Fibroblast of lung (primary cell): ENCODE measurements around the gene DSTN. TPM values are rescaled to one million over a fixed set of nuclear protein-coding genes. Genes with fewer than 3 reads are reported as not detected.

ENCODE experiments used
- DNase-seq, 2 donors: peaks; one replicate each; pipeline versions ENCODE4 v3.0.0 to v3.0.0-alpha.2; 2010; ENCODE audit warnings: low read depth in 2 of 2
- H2AFZ ChIP-seq: 2 replicates; pipeline ENCODE4 v1.5.1; 2012; ENCODE audit warnings: low read length, control low read depth, inconsistent platforms
- H3K27ac ChIP-seq: 2 replicates; pipeline ENCODE4 v1.5.1; 2011; ENCODE audit warnings: low read length, control low read depth; ENCODE audit not compliant: insufficient read depth
- H3K27me3 ChIP-seq: 2 replicates; pipeline ENCODE4 v1.5.1; 2011; ENCODE audit warnings: mild to moderate bottlenecking, low read length; ENCODE audit not compliant: control insufficient read depth, insufficient read depth
- H3K36me3 ChIP-seq: 2 replicates; pipeline ENCODE4 v1.5.1; 2011; ENCODE audit warnings: low read length; ENCODE audit not compliant: control insufficient read depth, insufficient read depth
- H3K4me1 ChIP-seq: 2 replicates; pipeline ENCODE4 v1.5.1; 2011; ENCODE audit warnings: low read length; ENCODE audit not compliant: control insufficient read depth, insufficient read depth; ENCODE audit errors: extremely low read depth
- H3K4me2 ChIP-seq: 2 replicates; pipeline ENCODE4 v1.5.1; 2011; ENCODE audit warnings: low read length, control low read depth; ENCODE audit not compliant: insufficient read depth; ENCODE audit errors: extremely low read depth
- H3K4me3 ChIP-seq, 4 experiments: fragments of 200-600 bp in 1 of 4; sonication (generic) in 1 of 4; replicated peaks in 1 of 4; 2 replicates each; pipeline ENCODE4 v1.5.1; 2011 to 2016; ENCODE audit warnings: low read length in 4 of 4, low read depth in 3 of 4, mild to moderate bottlenecking in 3 of 4, control low read depth in 2 of 4, inconsistent platforms in 1 of 4, mixed read lengths in 1 of 4; ENCODE audit not compliant: insufficient read depth in 1 of 4; ENCODE audit errors: control extremely low read depth in 1 of 4
- H3K79me2 ChIP-seq: 2 replicates; pipeline ENCODE4 v1.5.1; 2012; ENCODE audit warnings: mild to moderate bottlenecking, low read length, inconsistent platforms; ENCODE audit not compliant: control insufficient read depth, insufficient read depth
- H3K9ac ChIP-seq: 2 replicates; pipeline ENCODE4 v1.5.1; 2011; ENCODE audit warnings: mild to moderate bottlenecking, low read length, control low read depth; ENCODE audit not compliant: insufficient read depth
- H3K9me3 ChIP-seq: 2 replicates; pipeline ENCODE4 v1.5.1; 2012; ENCODE audit warnings: low read depth, low read length; ENCODE audit not compliant: control insufficient read depth, insufficient read depth
- H4K20me1 ChIP-seq: 2 replicates; pipeline ENCODE4 v1.5.1; 2011; ENCODE audit warnings: low read length; ENCODE audit not compliant: control insufficient read depth, insufficient read depth; ENCODE audit errors: extremely low read depth
- CTCF ChIP-seq, 2 donors: IDR thresholded peaks in 1 of 2; conservative IDR thresholded peaks in 1 of 2; 1 replicate in 1 of 2; 2 replicates in 1 of 2; pipeline ENCODE4 v1.5.1; 2011 to 2012; ENCODE audit warnings: low read length in 2 of 2, control low read depth in 1 of 2, inconsistent platforms in 1 of 2, low read depth in 1 of 2, mild to moderate bottlenecking in 1 of 2
- EZH2 ChIP-seq: IDR thresholded peaks from 2 replicates; pipeline ENCODE4 v1.5.1; 2012; ENCODE audit warnings: low read length, control low read depth, mild to moderate bottlenecking; ENCODE audit errors: missing control alignments
- polyA plus RNA-seq, 2 donors: library from polyadenylated mRNA; depleted of rRNA in 1 of 2; stranded (reverse) in 1 of 2; unstranded in 1 of 2; fragments of >200 nt; gene quantifications; 2 replicates each; pipeline ENCODE4 v1.2.1, GENCODE V29; 2011 to 2012; ENCODE audit warnings: missing spikeins in 1 of 2
- total RNA-seq: library from RNA; depleted of rRNA; stranded (reverse); fragments of >200 nt; gene quantifications from 2 replicates; pipeline ENCODE4 v1.2.1, GENCODE V29; 2014

Gene DSTN
- total and polyA plus RNA-seq, 2 donors (not counting 1 experiment from before 2014, with no cell fraction given): 289 to 737 TPM

- H3K27me3 ChIP-seq: no peaks in the 10 kb centered on the region
- no peak overlapping the region for H3K27ac ChIP-seq
- H3K9ac ChIP-seq: no peak overlapping the region
- H3K4me3 ChIP-seq: no peak overlapping the region
- no peak overlapping the region for H2AFZ ChIP-seq
- no peaks in the 10 kb centered on the region for H3K36me3 ChIP-seq
- DNase-seq: no peak
- peaks cover 91% of the 10 kb centered on the region for H3K79me2 ChIP-seq
- TF ChIP-seq EZH2 (no peak), CTCF (conservative IDR thresholded peaks at IDR 0.05 in 1 of 2, IDR thresholded peaks at IDR 0.05 in 1 of 2; ENCODE audit: low read depth in 1 of 2, low read length in 2 of 2) (no peak)
- peaks cover 15% of the 10 kb centered on the region for H4K20me1 ChIP-seq
- H3K9me3 ChIP-seq: no peaks in the 10 kb centered on the region
- peaks cover 5% of the 10 kb centered on the region for H3K4me1 ChIP-seq
- no peak overlapping the region for H3K4me2 ChIP-seq
Observed at GRCh38 chr20:17590245-17590644, 20.4 kb downstream of the DSTN start.

GRCh38 chr20:17593902-17594301 is 24.0 kb downstream of the DSTN start:
- H3K9ac ChIP-seq: no peak overlapping the region
- peaks cover 94% of the 10 kb centered on the region for H3K79me2 ChIP-seq
- H3K27ac ChIP-seq: no peak overlapping the region
- no peaks in the 10 kb centered on the region for H3K27me3 ChIP-seq
- no peak for TF ChIP-seq CTCF (conservative IDR thresholded peaks at IDR 0.05 in 1 of 2, IDR thresholded peaks at IDR 0.05 in 1 of 2; ENCODE audit: low read depth in 1 of 2, low read length in 2 of 2)
- TF ChIP-seq EZH2: no peak
- H4K20me1 ChIP-seq: peaks cover 10% of the 10 kb centered on the region
- H3K36me3 ChIP-seq: no peaks in the 10 kb centered on the region
- H2AFZ ChIP-seq: no peak overlapping the region
- no peak overlapping the region for H3K4me3 ChIP-seq
- no peaks in the 10 kb centered on the region for H3K9me3 ChIP-seq
- DNase-seq: no peak
- no peak overlapping the region for H3K4me2 ChIP-seq
- peaks cover 5% of the 10 kb centered on the region for H3K4me1 ChIP-seq

- TF ChIP-seq CTCF (conservative IDR thresholded peaks at IDR 0.05 in 1 of 2, IDR thresholded peaks at IDR 0.05 in 1 of 2; ENCODE audit: low read depth in 1 of 2, low read length in 2 of 2): no peak
- no peak for TF ChIP-seq EZH2
- peaks cover 10% of the 10 kb centered on the region for H4K20me1 ChIP-seq
- peak; percentile 69 to 81 for DNase-seq
- no peak overlapping the region for H3K4me2 ChIP-seq
- no peak overlapping the region for H2AFZ ChIP-seq
- no peak overlapping the region for H3K4me3 ChIP-seq
- peaks cover 2% of the 10 kb centered on the region for H3K4me1 ChIP-seq
- H3K36me3 ChIP-seq: no peaks in the 10 kb centered on the region
- peaks cover 95% of the 10 kb centered on the region for H3K79me2 ChIP-seq
- H3K9ac ChIP-seq: no peak overlapping the region
- H3K27ac ChIP-seq: no peak overlapping the region
- H3K27me3 ChIP-seq: no peaks in the 10 kb centered on the region
- no peaks in the 10 kb centered on the region for H3K9me3 ChIP-seq
Observed at GRCh38 chr20:17594443-17594842, 24.6 kb downstream of the DSTN start.
